Measurements from ENCODE around the gene DLG1.

GRCh38 chr3:197088370-197088769 is 210.0 kb downstream of the DLG1 start:
- TF ChIP-seq POLR2A (IDR thresholded peaks at IDR 0.05; ENCODE audit: low read length) (no peak), GATA1 (IDR thresholded peaks at IDR 0.05; ENCODE audit: low read depth, low read length) (no peak)
